Endothelial cell of umbilical vein (primary cell): Measurements from ENCODE around the gene MPZL2. TPM values are rescaled to one million over a fixed set of nuclear protein-coding genes. Genes with fewer than 3 reads are reported as not detected.

Experiments used
- BruUV-seq: library from RNA; stranded (reverse); fragments of 400-500 nt; replicated peaks from 2 replicates; lab custom pipeline; 2021; lab: Mats Ljungman, UMichigan
- CTCF ChIA-PET: fragments of 300-600, 350-600 bp; sonication (Branson Sonifier 250); formaldehyde crosslinking; loops from one replicate; lab custom pipeline; 2021; ENCODE audit warnings: antibody characterized with exemption, inconsistent platforms; lab: Charles Lee
- POLR2A ChIA-PET: fragments of 300-600, 350-600 bp; sonication (Branson Sonifier 250); formaldehyde crosslinking; loops from one replicate; lab custom pipeline; 2021; ENCODE audit warnings: antibody characterized with exemption, inconsistent platforms; lab: Charles Lee
- DNase-seq: peaks from one replicate; pipeline ENCODE4 v3.0.0-alpha.2; 2011; ENCODE audit warnings: low read depth, low spot score
- FAIRE-seq: peaks from 2 replicates; lab custom pipeline; 2011; peaks lifted over from hg19 to GRCh38; lab: Jason Lieb, UNC
- H2AFZ ChIP-seq: 2 replicates; pipeline ENCODE4 v1.6.0; 2012; ENCODE audit warnings: low read depth, low read length, control low read depth, inconsistent platforms
- H3K27ac ChIP-seq: 2 replicates; pipeline ENCODE4 v1.5.1; 2011; ENCODE audit warnings: low read depth, mild to moderate bottlenecking, control low read depth, low read length, moderate library complexity; ENCODE audit not compliant: insufficient read depth
- H3K27me3 ChIP-seq, 2 experiments: 2 replicates each; pipeline versions ENCODE4 v1.6.0 to v1.6.1; 2011; ENCODE audit warnings: low read length in 2 of 2, mixed read lengths in 1 of 2; ENCODE audit not compliant: control insufficient read depth in 2 of 2, insufficient read depth in 2 of 2
- H3K36me3 ChIP-seq, 2 experiments: 2 replicates in 1 of 2; 3 replicates in 1 of 2; pipeline ENCODE4 v1.5.1; 2011; ENCODE audit warnings: low read length in 2 of 2, mild to moderate bottlenecking in 1 of 2, moderate library complexity in 1 of 2; ENCODE audit not compliant: control insufficient read depth in 2 of 2, insufficient read depth in 2 of 2; ENCODE audit errors: extremely low read depth in 1 of 2
- H3K4me1 ChIP-seq: 3 replicates; pipeline ENCODE4 v1.5.1; 2011; ENCODE audit warnings: mild to moderate bottlenecking, low read length; ENCODE audit not compliant: control insufficient read depth, insufficient read depth; ENCODE audit errors: extremely low read depth
- H3K4me2 ChIP-seq: 2 replicates; pipeline ENCODE4 v1.6.1; 2011; ENCODE audit warnings: low read length, control low read depth, mixed read lengths; ENCODE audit not compliant: insufficient read depth
- H3K4me3 ChIP-seq, 3 experiments: fragments of 200-600 bp in 1 of 3; sonication (generic), shearing (Covaris generic) in 1 of 3; replicated peaks in 1 of 3; 2 replicates each; pipeline ENCODE4 v1.5.1; 2011 to 2016; ENCODE audit warnings: control low read depth in 3 of 3, low read length in 3 of 3, mild to moderate bottlenecking in 2 of 3, inconsistent platforms in 1 of 3, low read depth in 1 of 3, moderate library complexity in 1 of 3; ENCODE audit not compliant: insufficient read depth in 1 of 3
- H3K79me2 ChIP-seq: 2 replicates; pipeline ENCODE4 v1.6.0; 2012; ENCODE audit warnings: low read length, inconsistent platforms; ENCODE audit not compliant: control insufficient read depth, insufficient read depth
- H3K9ac ChIP-seq: replicated peaks from 2 replicates; pipeline ENCODE3; 2011; ENCODE audit warnings: low read length, control low read depth; ENCODE audit not compliant: insufficient read depth; ENCODE audit errors: extremely low read depth
- H3K9me1 ChIP-seq: replicated peaks from 3 replicates; pipeline ENCODE4 v1.6.0; 2011; ENCODE audit warnings: mild to moderate bottlenecking, low read length; ENCODE audit not compliant: control insufficient read depth, insufficient read depth; ENCODE audit errors: extremely low read depth
- H3K9me3 ChIP-seq: replicated peaks from 2 replicates; pipeline ENCODE4 v1.5.1; 2012; ENCODE audit warnings: low read length, inconsistent platforms; ENCODE audit not compliant: control insufficient read depth, insufficient read depth
- H4K20me1 ChIP-seq: replicated peaks from 2 replicates; pipeline ENCODE3; 2011; ENCODE audit warnings: mild to moderate bottlenecking, low read length; ENCODE audit not compliant: control insufficient read depth, insufficient read depth; ENCODE audit errors: extremely low read depth
- CTCF ChIP-seq, 2 donors: IDR thresholded peaks; 1 replicate in 1 of 2; 2 replicates in 1 of 2; pipeline ENCODE4 v1.5.1; 2011; ENCODE audit warnings: low read length in 2 of 2, mild to moderate bottlenecking in 2 of 2, moderate library complexity in 2 of 2, control low read depth in 1 of 2, inconsistent platforms in 1 of 2, low read depth in 1 of 2; ENCODE audit not compliant: insufficient read depth in 1 of 2; ENCODE audit errors: extremely low read depth in 1 of 2
- EZH2 ChIP-seq: IDR thresholded peaks from 2 replicates; pipeline ENCODE4 v1.6.1; 2012; ENCODE audit warnings: borderline replicate concordance, low read depth, mild to moderate bottlenecking, moderate library complexity, low read length, inconsistent platforms; ENCODE audit not compliant: severe bottlenecking
- GATA2 ChIP-seq: IDR thresholded peaks from 2 replicates; pipeline ENCODE4 v1.7.0; 2011; ENCODE audit warnings: low read depth, mild to moderate bottlenecking, moderate library complexity, mixed read lengths, low read length; ENCODE audit not compliant: insufficient read length, insufficient read depth
- JUN ChIP-seq: IDR thresholded peaks from 2 replicates; pipeline ENCODE4 v1.6.1; 2011; ENCODE audit warnings: borderline replicate concordance, low read depth; ENCODE audit not compliant: insufficient read length, insufficient read depth
- MAX ChIP-seq: IDR thresholded peaks from 2 replicates; pipeline ENCODE4 v1.6.1; 2011; ENCODE audit not compliant: insufficient read depth, insufficient read length
- MYC ChIP-seq: IDR thresholded peaks from one replicate; pipeline ENCODE4 v1.6.1; 2011; ENCODE audit warnings: mild to moderate bottlenecking, low read depth, low read length
- POLR2A ChIP-seq: IDR thresholded peaks from 2 replicates; pipeline ENCODE4 v1.6.1; 2012; ENCODE audit warnings: low read depth, mild to moderate bottlenecking, control low read depth, low read length
- POLR2AphosphoS5 ChIP-seq: IDR thresholded peaks from 2 replicates; pipeline ENCODE4 v1.6.1; 2012; ENCODE audit warnings: low read depth, mild to moderate bottlenecking, control low read depth, low read length, moderate library complexity; ENCODE audit not compliant: insufficient read depth
- dilution Hi-C: fragments of 300-500 bp; cut with MboI; formaldehyde crosslinking; loops from one replicate; pipeline ENCODE4 v1.15.0; 2019; ENCODE audit warnings: low sequenced_read_pairs; ENCODE audit not compliant: extremely low pct_ligation_motif_present
- intact Hi-C: fragments of 100-400 bp; cut with micrococcal nuclease; formaldehyde crosslinking; loops from one replicate; pipeline ENCODE4 v1.10.0; 2022
- polyA plus RNA-seq, 4 experiments: library from polyadenylated mRNA; depleted of rRNA in 3 of 4; stranded (reverse) in 3 of 4; unstranded in 1 of 4; fragments of >200 nt; gene quantifications; 2 replicates each; pipeline versions ENCODE4 v1.2.1 to v1.2.3, GENCODE V29; 2011 to 2012; ENCODE audit warnings: missing spikeins in 1 of 4
- total RNA-seq: library from RNA; stranded (reverse); gene quantifications from 2 replicates; pipeline ENCODE4 v1.2.3, GENCODE V29; 2021

The MPZL2 gene
- total and polyA plus RNA-seq, 2 donors (not counting 3 experiments of a cell fraction or from before 2014, with no cell fraction given), result 21.0 to 49.5 TPM

- Histone ChIP-seq H3K4me1 (peaks cover 30% of the 10 kb centered on the region), H3K4me3 (no peak overlapping the region), H3K9ac (no peak overlapping the region), H3K27ac (no peak overlapping the region), H3K9me3 (no peaks in the 10 kb centered on the region), H3K79me2 (no peaks in the 10 kb centered on the region), H3K4me2 (no peak overlapping the region), H3K27me3 (no peaks in the 10 kb centered on the region), H3K9me1 (no peaks in the 10 kb centered on the region), H4K20me1 (no peaks in the 10 kb centered on the region), H2AFZ (no peak overlapping the region), H3K36me3 (no peaks in the 10 kb centered on the region)
- ChIA-PET POLR2A (interaction anchor here (0.6 kb wide), 1 partner anchor 15 kb away, joined by 3 read pairs; no protein-coding TSS in a partner anchor), CTCF (interaction anchor here (0.6 to 2.9 kb wide), 7 partner anchors 15 to 74 kb away, joined by 3 to 23 read pairs (median 3); partner anchors contain the start of gene MPZL2)
- BruUV-seq, result no TSS peak
- DNase-seq (peak; percentile 37), FAIRE-seq (no peak)
- TF ChIP-seq MAX (no peak), POLR2A (no peak), POLR2AphosphoS5 (no peak)
- dilution Hi-C loops (no loop called here), intact Hi-C loops (no loop called here)
Measured at GRCh38 chr11:118245936-118246562, 18.0 kb downstream of the MPZL2 start.

- Histone ChIP-seq H3K9me1 (no peaks in the 10 kb centered on the region), H2AFZ (no peak overlapping the region), H4K20me1 (no peaks in the 10 kb centered on the region), H3K4me2 (no peak overlapping the region), H3K36me3 (no peaks in the 10 kb centered on the region), H3K4me1 (peaks cover 48% of the 10 kb centered on the region), H3K9me3 (no peaks in the 10 kb centered on the region), H3K27ac (no peak overlapping the region), H3K9ac (no peak overlapping the region), H3K4me3 (no peak overlapping the region), H3K27me3 (no peaks in the 10 kb centered on the region), H3K79me2 (no peaks in the 10 kb centered on the region)
- ChIA-PET CTCF (interaction anchor here (1.5 kb wide), 1 partner anchor 46 kb away, joined by 7 read pairs; no protein-coding TSS in a partner anchor), POLR2A (no interaction called here)
- dilution Hi-C loops, result no loop called here
- BruUV-seq, result no TSS peak
- no peak for FAIRE-seq
- no peak for TF ChIP-seq JUN
- TF ChIP-seq MYC, result no peak
- TF ChIP-seq POLR2A, result no peak
- TF ChIP-seq EZH2, result no peak
- no peak for TF ChIP-seq MAX
- TF ChIP-seq CTCF (IDR thresholded peaks at IDR 0.05; ENCODE audit: extremely low read depth in 1 of 2, insufficient read depth in 1 of 2, low read depth in 1 of 2, low read length in 2 of 2), result no peak
- TF ChIP-seq GATA2, result no peak
- intact Hi-C loops, result no loop called here
- DNase-seq, result no peak
Measured at GRCh38 chr11:118243993-118244762, 19.9 kb downstream of the MPZL2 start.
